ENCODE measurements around the gene ERMARD.

- no peak for TF ChIP-seq POLR2A (IDR thresholded peaks at IDR 0.05)
- TF ChIP-seq CTCF (IDR thresholded peaks at IDR 0.05) = no peak
Measured at GRCh38 chr6:169778646-169779045, 27.2 kb downstream of the ERMARD start.

Measured in right lobe of liver (tissue), 4 donors.